Inflammatory macrophage treated with lipopolysaccharide for 1 hour (primary cell): Measurements from ENCODE around the gene CAP1.
"Not testable (repeated sequence)": the region's sequence is repeated elsewhere in the genome, so short reads cannot be mapped to it uniquely, and the experiment has no call there.

ENCODE experiments used
- DNase-seq, 2 donors: peaks; one replicate each; pipeline ENCODE4 v3.0.0-alpha.2; 2020 to 2022

The CAP1 gene

GRCh38 chr1:40040511-40041465 lies at the start of gene CAP1:
Gene CAP1 (plus strand): TSS chr1:40040729. CDS start chr1:40059347, 18,618 bp downstream.
- DNase-seq, result peak; percentile 99 to 100

- peak; percentile 65 to 84 for DNase-seq
Measured at GRCh38 chr1:39992234-39992633, 48.3 kb upstream of the CAP1 start.

GRCh38 chr1:39992888-39993287 lies 47.6 kb upstream of the CAP1 start:
- DNase-seq, result no peak

GRCh38 chr1:39995973-39996393 lies 44.5 kb upstream of the CAP1 start:
- DNase-seq, result no peak

- no peak for DNase-seq
Measured at GRCh38 chr1:39996396-39997004, 44.0 kb upstream of the CAP1 start.

GRCh38 chr1:40001456-40001855 lies 39.1 kb upstream of the CAP1 start:
- no peak for DNase-seq

- peak in 1 of 2 donors; percentile 36 for DNase-seq
Measured at GRCh38 chr1:40003156-40004093, 37.1 kb upstream of the CAP1 start.

- no peak for DNase-seq
Measured at GRCh38 chr1:40004857-40005256, 35.7 kb upstream of the CAP1 start.

- not testable (repeated sequence) for DNase-seq
Measured at GRCh38 chr1:40007481-40008034, 33.0 kb upstream of the CAP1 start.

- DNase-seq, result no peak
Measured at GRCh38 chr1:40011198-40011597, 29.3 kb upstream of the CAP1 start.

- peak in 1 of 2 donors; percentile 39 for DNase-seq
Measured at GRCh38 chr1:40014253-40014706, 26.2 kb upstream of the CAP1 start.

GRCh38 chr1:40014812-40015594 lies 25.5 kb upstream of the CAP1 start:
- no peak for DNase-seq

GRCh38 chr1:40017951-40018575 lies 22.5 kb upstream of the CAP1 start:
- DNase-seq, result no peak

- no peak for DNase-seq
Measured at GRCh38 chr1:40020447-40021085, 20.0 kb upstream of the CAP1 start.

GRCh38 chr1:40023379-40023944 lies 17.1 kb upstream of the CAP1 start:
- no peak for DNase-seq

GRCh38 chr1:40024671-40025070 lies 15.9 kb upstream of the CAP1 start:
- DNase-seq, result no peak

GRCh38 chr1:40027647-40028046 lies 12.9 kb upstream of the CAP1 start:
- no peak for DNase-seq

GRCh38 chr1:40029608-40030007 lies 10.9 kb upstream of the CAP1 start:
- no peak for DNase-seq

- DNase-seq, result no peak
Measured at GRCh38 chr1:40030528-40031135, 9.9 kb upstream of the CAP1 start.
